Upper lobe of left lung (tissue), 6 donors: ENCODE measurements around the gene ITPK1. TPM values are rescaled to one million over a fixed set of nuclear protein-coding genes. Genes with fewer than 3 reads are reported as not detected.
"Not testable (repeated sequence)": the region's sequence is repeated elsewhere in the genome, so short reads cannot be mapped to it uniquely, and the experiment has no call there.

Source experiments
- ATAC-seq, 2 donors: fragments of 200-7000 bp; cut with Tn5 transposase; one replicate each; pipeline ENCODE4 v1.9.1; 2022; ENCODE audit warnings: mild to moderate bottlenecking in 2 of 2, moderate library complexity in 2 of 2; ENCODE audit not compliant: low FRiP score in 2 of 2
- DNase-seq, 2 donors: peaks; one replicate each; pipeline ENCODE4 v3.0.0-alpha.2; 2019 to 2020
- H3K27ac ChIP-seq, 4 donors: fragments of 200-600 bp; sonication (generic); one replicate each; pipeline ENCODE4 v1.5.1; 2016 to 2019
- H3K27me3 ChIP-seq, 4 donors: fragments of 200-600 bp; sonication (generic); one replicate each; pipeline ENCODE4 v1.5.1; 2017 to 2019
- H3K36me3 ChIP-seq, 4 donors: fragments of 200-600 bp; sonication (generic); one replicate each; pipeline ENCODE4 v1.5.1; 2016 to 2019
- H3K4me1 ChIP-seq, 4 donors: fragments of 200-600 bp; sonication (generic); one replicate each; pipeline ENCODE4 v1.5.1; 2018 to 2019
- H3K4me3 ChIP-seq, 4 donors: fragments of 200-600 bp; sonication (generic); one replicate each; pipeline ENCODE4 v1.5.1; 2017 to 2019; ENCODE audit warnings: mild to moderate bottlenecking in 2 of 4, moderate library complexity in 1 of 4
- H3K9me3 ChIP-seq, 4 donors: fragments of 200-600 bp; sonication (generic); one replicate each; pipeline ENCODE4 v1.5.1; 2018 to 2019
- EP300 ChIP-seq, 4 donors: sonication (generic); formaldehyde crosslinking; IDR thresholded peaks; one replicate each; pipeline ENCODE4 v1.5.1; 2017; ENCODE audit warnings: antibody characterized with exemption in 4 of 4, control low read depth in 2 of 4
- POLR2A ChIP-seq, 4 donors: fragments of 450-650 bp; IDR thresholded peaks; one replicate each; pipeline ENCODE4 v1.5.1; 2016 to 2017; ENCODE audit warnings: antibody characterized with exemption in 4 of 4, mild to moderate bottlenecking in 2 of 4
- POLR2AphosphoS5 ChIP-seq, 2 donors: sonication (generic); formaldehyde crosslinking; IDR thresholded peaks; one replicate each; pipeline ENCODE4 v1.5.1; 2017; ENCODE audit warnings: antibody characterized with exemption in 2 of 2
- WGBS, 2 donors: methylation state at CpG; one replicate each; pipeline ENCODE4 v1.1.5; 2017 to 2018; 5-methylcytosine and 5-hydroxymethylcytosine counted together
- total RNA-seq, 6 donors: library from RNA; depleted of rRNA in 4 of 6; stranded (reverse); fragments of >200 nt in 4 of 6; gene quantifications; one replicate each; pipeline versions ENCODE4 v1.1.0 to v1.2.1, GENCODE V29; 2016 to 2021
- TF ChIP-seq, protein P1 (sequence below), 6 experiments: fragments of 450-650 bp in 4 of 6; fragments of 200-600 bp in 2 of 6; sonication (generic) in 2 of 6; IDR thresholded peaks; one replicate each; pipeline ENCODE4 v1.5.1; 2016 to 2019; ENCODE audit warnings: antibody characterized with exemption in 6 of 6
- donor health status: DM: no; HTN: no; CAD: no; lungs with moderate emphysema.
- donor health status: DM: no; HTN: yes; CAD: no; lungs with severe emphysema.

Gene ITPK1
- total RNA-seq, 6 donors from 2014 or later, result 41.9 to 128 (median 86.1) TPM

DNA sequence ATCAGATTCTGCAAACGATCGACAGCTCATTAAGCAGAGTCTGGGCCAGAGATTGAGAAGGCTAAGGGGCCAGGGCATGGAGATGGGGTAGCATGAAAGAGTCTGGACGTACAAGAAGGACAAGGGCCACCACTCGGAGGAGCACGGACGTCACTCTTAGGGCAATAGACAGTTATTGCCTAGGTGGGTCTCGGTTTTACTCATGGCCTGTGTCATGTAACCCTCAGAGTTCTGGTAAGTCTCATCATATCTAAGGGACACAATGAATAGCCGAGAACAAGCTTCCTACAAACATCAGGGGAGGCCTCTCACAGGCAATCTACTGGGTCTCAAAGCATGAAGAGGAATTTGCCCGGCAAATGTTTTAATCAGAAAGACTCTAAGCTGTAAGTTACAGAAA, 30.4 kb upstream of the ITPK1 start:
- H3K36me3 ChIP-seq, result no peaks in the 10 kb centered on the region
- H3K27ac ChIP-seq, result no peak overlapping the region
- DNase-seq, result no peak
- WGBS, 2 donors, result 77 to 79% methylated on average over 9 of the region's 9 CpGs
- ATAC-seq, result no peak
- H3K4me3 ChIP-seq, result no peak overlapping the region
- no peaks in the 10 kb centered on the region for H3K9me3 ChIP-seq
- peaks cover 0 to 8% (median 7%) of the 10 kb centered on the region in 4 donors for H3K4me1 ChIP-seq
- H3K27me3 ChIP-seq, result no peaks in the 10 kb centered on the region
- TF ChIP-seq, protein P1, sequence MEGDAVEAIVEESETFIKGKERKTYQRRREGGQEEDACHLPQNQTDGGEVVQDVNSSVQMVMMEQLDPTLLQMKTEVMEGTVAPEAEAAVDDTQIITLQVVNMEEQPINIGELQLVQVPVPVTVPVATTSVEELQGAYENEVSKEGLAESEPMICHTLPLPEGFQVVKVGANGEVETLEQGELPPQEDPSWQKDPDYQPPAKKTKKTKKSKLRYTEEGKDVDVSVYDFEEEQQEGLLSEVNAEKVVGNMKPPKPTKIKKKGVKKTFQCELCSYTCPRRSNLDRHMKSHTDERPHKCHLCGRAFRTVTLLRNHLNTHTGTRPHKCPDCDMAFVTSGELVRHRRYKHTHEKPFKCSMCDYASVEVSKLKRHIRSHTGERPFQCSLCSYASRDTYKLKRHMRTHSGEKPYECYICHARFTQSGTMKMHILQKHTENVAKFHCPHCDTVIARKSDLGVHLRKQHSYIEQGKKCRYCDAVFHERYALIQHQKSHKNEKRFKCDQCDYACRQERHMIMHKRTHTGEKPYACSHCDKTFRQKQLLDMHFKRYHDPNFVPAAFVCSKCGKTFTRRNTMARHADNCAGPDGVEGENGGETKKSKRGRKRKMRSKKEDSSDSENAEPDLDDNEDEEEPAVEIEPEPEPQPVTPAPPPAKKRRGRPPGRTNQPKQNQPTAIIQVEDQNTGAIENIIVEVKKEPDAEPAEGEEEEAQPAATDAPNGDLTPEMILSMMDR (IDR thresholded peaks at IDR 0.05), result no peak
- no peak for TF ChIP-seq POLR2A (IDR thresholded peaks at IDR 0.05)
- no peak for TF ChIP-seq POLR2AphosphoS5 (IDR thresholded peaks at IDR 0.05)
- TF ChIP-seq EP300 (IDR thresholded peaks at IDR 0.05), result no peak

DNA sequence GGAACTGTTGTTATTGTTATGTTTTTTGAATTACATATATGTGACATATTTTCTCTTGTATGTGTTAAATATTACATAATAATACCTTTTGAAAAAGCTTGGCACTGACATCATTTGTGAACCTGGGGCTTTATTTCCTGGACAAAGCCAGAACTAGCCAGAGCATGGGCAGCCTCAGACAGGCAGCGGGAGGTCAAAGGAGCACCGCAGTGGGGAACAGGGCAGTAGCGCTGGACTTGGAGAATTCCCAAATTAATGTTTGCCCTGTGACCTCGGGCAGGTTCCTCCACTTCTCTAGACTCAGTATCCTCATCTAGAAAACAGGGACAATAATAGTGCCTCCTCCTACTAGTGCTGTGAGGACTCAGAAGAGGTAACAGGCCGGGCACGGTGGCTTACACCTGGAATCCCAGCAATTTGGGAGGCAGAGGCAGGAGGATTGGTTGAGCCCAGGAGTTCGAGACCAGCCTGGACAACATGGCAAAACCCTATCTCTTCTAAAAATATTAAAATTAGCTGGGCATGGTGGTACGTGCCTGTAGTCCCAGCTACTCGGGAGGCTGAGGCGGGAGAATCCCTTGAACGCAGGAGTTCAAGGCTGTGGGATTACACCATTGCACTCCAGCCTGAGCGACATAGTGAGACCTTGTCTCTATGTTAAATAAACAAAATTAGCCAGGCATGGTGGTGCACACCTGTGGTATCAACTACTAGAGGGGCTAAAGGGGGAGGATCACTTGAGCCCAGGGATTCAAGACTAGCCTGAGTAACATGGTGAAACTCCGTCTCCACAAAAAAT, 27.3 kb upstream of the ITPK1 start:
- no peaks in the 10 kb centered on the region for H3K9me3 ChIP-seq
- H3K27ac ChIP-seq, result no peak overlapping the region
- no peak for TF ChIP-seq POLR2AphosphoS5 (IDR thresholded peaks at IDR 0.05)
- no peak for TF ChIP-seq EP300 (IDR thresholded peaks at IDR 0.05)
- TF ChIP-seq, protein P1 (IDR thresholded peaks at IDR 0.05), result no peak
- no peak for TF ChIP-seq POLR2A (IDR thresholded peaks at IDR 0.05)
- DNase-seq, result no peak
- ATAC-seq, result no peak
- H3K4me3 ChIP-seq, result no peak overlapping the region
- H3K27me3 ChIP-seq, result no peaks in the 10 kb centered on the region
- no peaks in the 10 kb centered on the region for H3K36me3 ChIP-seq
- peaks cover 0 to 3% (median under 1%) of the 10 kb centered on the region in 4 donors for H3K4me1 ChIP-seq
- WGBS, 2 donors, result 84% methylated on average over 13 of the region's 13 CpGs

GRCh38 chr14:93137864-93138263, 22.1 kb upstream of the ITPK1 start:
- H3K4me1 ChIP-seq, result peaks cover 2 to 16% (median 9%) of the 10 kb centered on the region in 4 donors
- H3K27ac ChIP-seq, result no peak overlapping the region
- no peaks in the 10 kb centered on the region for H3K9me3 ChIP-seq
- no peak overlapping the region for H3K4me3 ChIP-seq
- no peaks in the 10 kb centered on the region for H3K27me3 ChIP-seq
- peak; percentile 82 to 92 for DNase-seq
- WGBS, 2 donors, result 61 to 100% methylated on average over 1 to 12 of the region's 17 CpGs
- ATAC-seq, result peak; percentile 47 to 70
- no peaks in the 10 kb centered on the region for H3K36me3 ChIP-seq
- TF ChIP-seq, protein P1 (IDR thresholded peaks at IDR 0.05), result peak in 3 of 6 experiments; percentile 14 to 24 (median 22)
- TF ChIP-seq POLR2A (IDR thresholded peaks at IDR 0.05) (no peak), POLR2AphosphoS5 (IDR thresholded peaks at IDR 0.05) (no peak)

- ATAC-seq, H3K27ac ChIP-seq, H3K4me3 ChIP-seq, DNase-seq, H3K9me3 ChIP-seq, H3K27me3 ChIP-seq, H3K36me3 ChIP-seq: not testable (repeated sequence)
- 88% methylated on average over 11 to 13 of the region's 13 CpGs for WGBS, 2 donors
- peaks cover 2 to 16% (median 9%) of the 10 kb centered on the region in 4 donors for H3K4me1 ChIP-seq
Observed at GRCh38 chr14:93136508-93136907, 20.8 kb upstream of the ITPK1 start.

GRCh38 chr14:93136009-93136408, 20.3 kb upstream of the ITPK1 start:
- H3K4me1 ChIP-seq, result peaks cover 2 to 16% (median 9%) of the 10 kb centered on the region in 4 donors
- no peak for DNase-seq
- TF ChIP-seq POLR2AphosphoS5 (IDR thresholded peaks at IDR 0.05) (no peak), EP300 (IDR thresholded peaks at IDR 0.05) (no peak)
- H3K4me3 ChIP-seq, result no peak overlapping the region
- H3K27ac ChIP-seq, result no peak overlapping the region
- no peaks in the 10 kb centered on the region for H3K9me3 ChIP-seq
- WGBS, 2 donors, result 78% methylated on average over 8 of the region's 8 CpGs
- H3K36me3 ChIP-seq, result no peaks in the 10 kb centered on the region
- no peak for ATAC-seq
- no peaks in the 10 kb centered on the region for H3K27me3 ChIP-seq

- Histone ChIP-seq H3K27ac (no peak overlapping the region), H3K4me3 (no peak overlapping the region), H3K4me1 (peaks cover 2 to 16% (median 9%) of the 10 kb centered on the region in 4 donors), H3K9me3 (no peaks in the 10 kb centered on the region), H3K36me3 (no peaks in the 10 kb centered on the region), H3K27me3 (no peaks in the 10 kb centered on the region)
- DNase-seq, result no peak
- 69 to 81% methylated on average over 5 of the region's 5 CpGs for WGBS, 2 donors
- ATAC-seq, result no peak
- TF ChIP-seq, protein P1 (IDR thresholded peaks at IDR 0.05), result no peak
- TF ChIP-seq POLR2A (IDR thresholded peaks at IDR 0.05) (no peak), POLR2AphosphoS5 (IDR thresholded peaks at IDR 0.05) (no peak), EP300 (IDR thresholded peaks at IDR 0.05) (no peak)
Observed at GRCh38 chr14:93135399-93135798, 19.7 kb upstream of the ITPK1 start.
